Heart left ventricle (tissue), 16 donors: ENCODE measurements around the gene PLCG2. TPM values are rescaled to one million over a fixed set of nuclear protein-coding genes. Genes with fewer than 3 reads are reported as not detected.

ENCODE experiments used
- ATAC-seq, 4 donors: fragments of 200-7000 bp; cut with Tn5 transposase; one replicate each; pipeline ENCODE4 v1.9.1; 2020 to 2022; ENCODE audit warnings: moderate library complexity in 4 of 4, mild to moderate bottlenecking in 3 of 4, moderate number of reproducible peaks in 1 of 4
- DNase-seq, 5 donors: peaks; one replicate each; pipeline ENCODE4 v3.0.0-alpha.2; 2020
- H3K27ac ChIP-seq, 12 donors: fragments of 200-600 bp; sonication (generic) in 4 of 12; one replicate each; pipeline versions ENCODE4 v1.5.0 to v1.8.0; 2016 to 2022; ENCODE audit warnings: mild to moderate bottlenecking in 2 of 12
- H3K27me3 ChIP-seq, 9 donors: fragments of 200-600 bp; sonication (generic) in 2 of 9; one replicate each; pipeline versions ENCODE4 v1.5.1 to v1.8.0; 2016 to 2022; ENCODE audit warnings: mild to moderate bottlenecking in 3 of 9
- H3K36me3 ChIP-seq, 9 donors: fragments of 200-600 bp; sonication (generic) in 2 of 9; one replicate each; pipeline versions ENCODE4 v1.5.0 to v1.8.0; 2018 to 2022; ENCODE audit warnings: mild to moderate bottlenecking in 2 of 9
- H3K4me1 ChIP-seq, 12 donors: fragments of 200-600 bp; sonication (generic) in 4 of 12; one replicate each; pipeline versions ENCODE4 v1.5.0 to v1.8.0; 2016 to 2022; ENCODE audit warnings: mild to moderate bottlenecking in 3 of 12
- H3K4me3 ChIP-seq, 12 donors: fragments of 200-600 bp; sonication (generic) in 4 of 12; one replicate each; pipeline versions ENCODE4 v1.5.0 to v1.8.0; 2017 to 2022; ENCODE audit warnings: mild to moderate bottlenecking in 9 of 12, moderate library complexity in 4 of 12
- H3K9me3 ChIP-seq, 12 donors: fragments of 200-600 bp; sonication (generic) in 4 of 12; one replicate each; pipeline versions ENCODE4 v1.5.0 to v1.8.0; 2016 to 2022; ENCODE audit warnings: mild to moderate bottlenecking in 1 of 12
- POLR2A ChIP-seq, 2 donors: fragments of 450-650 bp; IDR thresholded peaks; one replicate each; pipeline ENCODE4 v1.6.1; 2017; ENCODE audit warnings: antibody characterized with exemption in 2 of 2, mild to moderate bottlenecking in 2 of 2, moderate library complexity in 2 of 2
- WGBS, 4 donors: extraction: QIAGEN DNeasy Blood & Tissue Kit in 2 of 4; methylation state at CpG; one replicate each; pipeline versions ENCODE4 v1.1.5 to v1.1.7; 2013 to 2018; 5-methylcytosine and 5-hydroxymethylcytosine counted together
- intact Hi-C, 10 donors: fragments of 100-400 bp; cut with DNase I; formaldehyde crosslinking; loops; one replicate each; pipeline versions ENCODE4 v1.11.1 to v1.14.2; 2022
- polyA plus RNA-seq, 2 donors: library from polyadenylated mRNA; stranded (reverse); fragments of 200-250 nt; gene quantifications; one replicate each; pipeline ENCODE4 v1.2.3, GENCODE V29; 2013
- total RNA-seq, 9 donors: library from RNA; depleted of rRNA in 2 of 9; stranded (reverse); fragments of >200 nt in 2 of 9; fragmentation: NEBNext Ultra II Directional in 3 of 9; extraction: Animal tissue kit (Norgen Biotek cat#: 25700) in 3 of 9; gene quantifications; one replicate each; pipeline versions ENCODE4 v1.1.0 to v1.2.4, GENCODE V29; 2016 to 2023
- TF ChIP-seq, protein P1 (sequence below), 12 donors: fragments of 200-600 bp; sonication (generic) in 4 of 12; IDR thresholded peaks; one replicate each; pipeline versions ENCODE4 v1.5.0 to v1.8.0; 2018 to 2022; ENCODE audit warnings: antibody characterized with exemption in 12 of 12, mild to moderate bottlenecking in 5 of 12
- donor health status: ischemic (EF 13 %, LVEDD 7.1; RV severe dilation, severe dysfunction).
- donor health status: healthy with polysubstance abuse.
- donor health status: DM: no; HTN: yes; CAD: no.
- donor health status: DM: no; HTN: no; CAD: no.
- donor health status: ischemic (EF 25% LVEDD 6.9; RV normal size, moderate dysfunction).
- donor health status: ischemic (EF 25% LVEDD 5.7; RV mildly dilated, moderate dysfunction).
- donor health status: healthy.
- donor health status: DM: yes; HTN: yes; CAD: no.
- donor health status: ischemic (EF 35%, LVEDD 5.7; RV mildly dilated, moderate dysfunction).
- donor health status: nonischemic (EF 11% LVEDD 7.7; RV severe dilation, severe dysfunction).
- donor health status: DM: yes; HTN: yes; CAD: no.
- donor health status: PGD.
- donor health status: ischemic (EF 29% LVEDD 5.4; RV normal size, mild dysfunction).
- donor health status: nonischemic (EF 23%, LVEDD 6.1; RV moderate dilation, normal function).

PLCG2 gene
- total and polyA plus RNA-seq, 11 donors: 2.0 to 35.4 (median 4.7) TPM

DNA sequence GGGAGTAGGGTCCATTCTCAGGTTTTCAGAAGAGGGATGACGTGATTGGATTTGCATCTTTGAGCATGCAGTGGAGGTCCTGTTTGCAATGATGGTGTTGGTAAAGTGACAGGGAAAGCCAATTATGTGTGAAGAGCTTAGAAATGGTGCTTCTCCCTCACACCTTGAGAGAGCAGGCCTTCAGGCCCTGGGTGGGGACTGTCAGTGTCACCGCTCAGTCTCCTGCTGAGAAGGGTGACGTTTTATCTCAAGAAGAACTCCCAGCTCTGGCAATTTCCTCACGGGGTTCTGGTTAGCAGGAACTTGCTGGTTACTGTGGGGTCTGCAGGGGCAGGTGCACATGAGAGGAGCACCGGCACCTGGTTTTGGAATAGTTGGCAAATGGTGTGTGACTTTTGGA is 11.2 kb downstream of the PLCG2 start:
- WGBS, 4 donors: 76 to 87% (median 82%) methylated on average over 5 of the region's 5 CpGs
- no peaks in the 10 kb centered on the region for H3K9me3 ChIP-seq
- H3K27ac ChIP-seq: no peak overlapping the region
- TF ChIP-seq, protein P1, sequence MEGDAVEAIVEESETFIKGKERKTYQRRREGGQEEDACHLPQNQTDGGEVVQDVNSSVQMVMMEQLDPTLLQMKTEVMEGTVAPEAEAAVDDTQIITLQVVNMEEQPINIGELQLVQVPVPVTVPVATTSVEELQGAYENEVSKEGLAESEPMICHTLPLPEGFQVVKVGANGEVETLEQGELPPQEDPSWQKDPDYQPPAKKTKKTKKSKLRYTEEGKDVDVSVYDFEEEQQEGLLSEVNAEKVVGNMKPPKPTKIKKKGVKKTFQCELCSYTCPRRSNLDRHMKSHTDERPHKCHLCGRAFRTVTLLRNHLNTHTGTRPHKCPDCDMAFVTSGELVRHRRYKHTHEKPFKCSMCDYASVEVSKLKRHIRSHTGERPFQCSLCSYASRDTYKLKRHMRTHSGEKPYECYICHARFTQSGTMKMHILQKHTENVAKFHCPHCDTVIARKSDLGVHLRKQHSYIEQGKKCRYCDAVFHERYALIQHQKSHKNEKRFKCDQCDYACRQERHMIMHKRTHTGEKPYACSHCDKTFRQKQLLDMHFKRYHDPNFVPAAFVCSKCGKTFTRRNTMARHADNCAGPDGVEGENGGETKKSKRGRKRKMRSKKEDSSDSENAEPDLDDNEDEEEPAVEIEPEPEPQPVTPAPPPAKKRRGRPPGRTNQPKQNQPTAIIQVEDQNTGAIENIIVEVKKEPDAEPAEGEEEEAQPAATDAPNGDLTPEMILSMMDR (IDR thresholded peaks at IDR 0.05): no peak
- no peak for TF ChIP-seq POLR2A (IDR thresholded peaks at IDR 0.05)
- DNase-seq: no peak
- no peak for ATAC-seq
- H3K27me3 ChIP-seq: no peaks in the 10 kb centered on the region
- no peak overlapping the region for H3K4me3 ChIP-seq
- intact Hi-C loops: loop anchor here in 1 of 10 donors (10.0 kb wide), 1 partner anchor 65 kb away; no protein-coding TSS in a partner anchor
- no peaks in the 10 kb centered on the region for H3K4me1 ChIP-seq
- peaks cover 0 to 42% (median 0%) of the 10 kb centered on the region in 9 donors for H3K36me3 ChIP-seq

DNA sequence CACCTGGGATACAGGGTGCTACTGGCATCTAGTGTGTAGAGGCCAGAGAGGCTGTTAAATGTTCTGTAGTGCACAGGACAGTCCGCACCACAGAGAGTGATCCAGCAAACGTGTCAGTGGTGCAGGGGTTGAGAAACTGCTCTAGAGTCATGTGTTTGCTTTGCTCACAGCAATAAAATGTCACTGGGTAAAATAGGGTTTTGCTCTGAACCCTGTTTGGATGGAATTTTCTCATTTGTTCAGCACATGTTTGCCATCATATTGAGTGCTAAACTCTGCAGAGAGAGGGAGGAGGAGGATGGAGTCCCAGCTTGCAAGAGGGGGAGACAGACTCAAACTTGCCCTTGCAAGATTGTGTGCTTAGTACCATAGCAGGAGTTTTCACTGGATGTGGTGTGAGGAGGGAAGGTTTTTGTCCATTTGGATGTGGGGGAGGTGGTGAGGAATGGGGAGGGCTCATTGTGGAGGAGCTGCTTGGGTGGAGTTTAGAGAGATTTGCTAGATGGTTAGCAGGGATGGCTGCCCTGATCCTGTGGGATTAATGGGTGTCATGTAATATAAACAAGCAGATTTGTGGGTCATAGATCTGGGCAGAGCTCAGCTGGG is 11.8 kb downstream of the PLCG2 start:
- Histone ChIP-seq H3K27me3 (no peaks in the 10 kb centered on the region), H3K9me3 (no peaks in the 10 kb centered on the region), H3K4me1 (peaks cover 0 to 5% (median 0%) of the 10 kb centered on the region in 12 donors), H3K36me3 (peaks cover 0 to 39% (median 0%) of the 10 kb centered on the region in 9 donors), H3K27ac (no peak overlapping the region), H3K4me3 (no peak overlapping the region)
- intact Hi-C loops: loop anchor here in 1 of 10 donors (10.0 kb wide), 1 partner anchor 64 kb away; no protein-coding TSS in a partner anchor
- 68 to 81% (median 76%) methylated on average over 2 of the region's 2 CpGs for WGBS, 4 donors
- ATAC-seq: no peak
- no peak for TF ChIP-seq POLR2A (IDR thresholded peaks at IDR 0.05)
- TF ChIP-seq, protein P1 (IDR thresholded peaks at IDR 0.05): no peak
- DNase-seq: no peak

DNA sequence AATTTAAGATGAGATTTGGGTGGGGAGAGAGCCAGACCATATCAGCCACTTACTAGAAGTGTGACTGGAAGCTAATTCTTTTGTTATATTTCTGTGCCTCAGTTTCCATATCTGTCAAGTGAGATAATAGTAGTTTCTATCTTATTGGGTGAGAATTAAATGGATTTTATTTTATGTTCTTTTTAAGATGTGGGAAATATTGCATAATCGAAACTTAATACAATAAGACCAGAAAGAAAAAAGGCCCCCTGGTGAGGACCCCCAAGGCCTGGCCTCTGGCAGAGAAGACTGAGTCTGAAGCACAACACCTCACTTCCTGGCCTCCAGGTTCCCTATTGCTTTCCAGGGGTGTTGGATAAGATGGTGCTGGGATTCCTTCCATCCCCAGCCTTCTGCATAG is 13.7 kb downstream of the PLCG2 start:
- Histone ChIP-seq H3K36me3 (peaks cover 0 to 23% (median 0%) of the 10 kb centered on the region in 9 donors), H3K4me3 (no peak overlapping the region), H3K27me3 (no peaks in the 10 kb centered on the region), H3K27ac (no peak overlapping the region), H3K4me1 (peaks cover 0 to 24% (median 0%) of the 10 kb centered on the region in 12 donors), H3K9me3 (no peaks in the 10 kb centered on the region)
- TF ChIP-seq, protein P1 (IDR thresholded peaks at IDR 0.05): no peak
- TF ChIP-seq POLR2A (IDR thresholded peaks at IDR 0.05): no peak
- WGBS, 4 donors: 89 to 100% (median 95%) methylated on average over 1 of the region's 1 CpG
- intact Hi-C loops: loop anchor here in 1 of 10 donors (10.0 kb wide), 1 partner anchor 62 kb away; no protein-coding TSS in a partner anchor
- ATAC-seq: no peak
- no peak for DNase-seq

DNA sequence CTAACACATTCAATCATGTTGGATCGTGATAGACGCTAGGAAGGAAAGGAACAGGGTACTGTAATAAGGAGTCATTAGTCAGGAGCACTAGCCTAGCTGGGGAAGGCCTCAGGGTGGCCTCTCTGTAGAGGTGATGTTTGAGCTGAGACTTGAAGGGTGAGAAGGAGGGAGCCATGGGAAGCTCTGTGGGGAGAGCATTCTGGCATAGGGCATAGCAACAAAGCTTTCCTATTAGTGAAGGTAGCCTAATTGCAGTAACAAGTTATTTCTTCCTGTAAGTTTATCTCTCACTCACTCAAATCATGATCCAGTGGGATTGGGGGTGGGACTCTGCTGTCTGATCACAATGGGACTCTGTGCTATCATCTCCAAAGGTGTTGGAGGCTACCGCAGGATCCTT is 16.1 kb downstream of the PLCG2 start:
- H3K27me3 ChIP-seq: no peaks in the 10 kb centered on the region
- peaks cover 0 to 40% (median 6%) of the 10 kb centered on the region in 12 donors for H3K4me1 ChIP-seq
- no peak for DNase-seq
- intact Hi-C loops: loop anchor here in 1 of 10 donors (10.0 kb wide), 1 partner anchor 60 kb away; no protein-coding TSS in a partner anchor
- no peak overlapping the region for H3K27ac ChIP-seq
- peaks cover 0 to 17% (median 0%) of the 10 kb centered on the region in 9 donors for H3K36me3 ChIP-seq
- no peak for ATAC-seq
- TF ChIP-seq, protein P1 (IDR thresholded peaks at IDR 0.05): no peak
- TF ChIP-seq POLR2A (IDR thresholded peaks at IDR 0.05): no peak
- no peak overlapping the region for H3K4me3 ChIP-seq
- 91 to 98% (median 94%) methylated on average over 3 of the region's 3 CpGs for WGBS, 4 donors
- no peaks in the 10 kb centered on the region for H3K9me3 ChIP-seq
